Stimulated activated CD8-positive, alpha-beta memory T cell treated with anti-CD3 and anti-CD28 coated beads, Interleukin-4, amount 100 ng/mL, for 48 hours (primary cell): ENCODE measurements around the gene IDE.
"Not testable (repeated sequence)": the region's sequence is repeated elsewhere in the genome, so short reads cannot be mapped to it uniquely, and the experiment has no call there.

Experiments used
- DNase-seq: peaks from one replicate; pipeline ENCODE4 v3.0.0-alpha.2; 2020

Gene IDE

DNA sequence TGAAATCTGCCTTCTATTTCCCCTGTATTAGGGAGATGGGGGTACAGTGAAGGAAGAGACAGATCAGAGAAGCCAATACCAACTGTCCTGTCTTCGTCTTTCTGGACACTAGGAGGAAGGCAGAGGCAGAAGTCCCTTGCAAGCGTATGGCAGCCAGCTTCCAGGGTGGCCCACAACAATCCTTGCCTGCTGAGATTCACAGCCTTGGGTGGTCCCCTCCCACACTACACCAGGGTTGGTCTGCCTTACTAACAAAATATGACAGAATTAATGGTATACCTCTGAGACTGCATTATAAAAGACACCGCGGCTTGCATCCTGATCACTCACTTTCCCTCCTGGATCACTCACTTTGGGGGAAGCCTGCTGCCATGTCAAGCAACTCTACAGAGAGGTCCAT is 90.4 kb downstream of the IDE start:
- no peak for DNase-seq

DNA sequence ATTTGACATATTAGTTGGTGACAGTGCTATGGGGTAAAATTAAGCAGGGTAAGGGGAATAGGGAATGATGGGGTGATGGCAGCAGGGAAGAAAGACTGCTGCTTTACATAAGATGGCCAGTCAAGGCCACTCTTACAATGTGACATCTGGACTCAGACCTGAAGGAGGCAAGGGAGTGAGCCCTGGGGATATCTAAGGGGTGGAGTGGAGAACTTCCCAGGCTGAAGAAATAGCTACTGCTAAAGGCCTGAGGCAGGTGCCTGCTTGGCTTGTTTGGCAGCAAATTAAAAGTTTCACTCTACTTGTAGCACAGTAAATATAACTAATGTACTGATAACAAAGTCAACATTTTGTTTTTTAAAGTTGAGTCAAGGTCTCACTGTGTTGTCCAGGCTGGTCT is 93.5 kb downstream of the IDE start:
- DNase-seq: no peak

DNA sequence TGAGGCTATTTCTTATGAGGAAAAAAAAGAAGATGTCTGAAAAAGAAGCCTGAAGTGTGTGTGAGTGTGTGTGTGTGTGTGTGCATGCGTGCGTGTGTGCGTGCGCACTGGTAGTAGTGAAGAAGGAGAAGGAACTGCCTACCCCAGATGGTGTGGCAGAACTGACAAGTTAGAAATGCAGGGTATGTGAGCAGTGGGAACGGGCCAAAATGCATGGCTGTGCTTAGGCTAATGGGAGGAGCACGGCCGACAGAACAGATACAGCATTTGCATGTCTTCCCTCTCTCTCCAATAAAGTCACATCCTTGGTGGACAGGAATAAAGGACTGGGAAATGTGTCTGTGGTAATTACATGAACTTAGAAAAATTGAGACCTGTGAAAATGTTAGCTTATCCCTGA is 94.3 kb downstream of the IDE start:
- no peak for DNase-seq

DNA sequence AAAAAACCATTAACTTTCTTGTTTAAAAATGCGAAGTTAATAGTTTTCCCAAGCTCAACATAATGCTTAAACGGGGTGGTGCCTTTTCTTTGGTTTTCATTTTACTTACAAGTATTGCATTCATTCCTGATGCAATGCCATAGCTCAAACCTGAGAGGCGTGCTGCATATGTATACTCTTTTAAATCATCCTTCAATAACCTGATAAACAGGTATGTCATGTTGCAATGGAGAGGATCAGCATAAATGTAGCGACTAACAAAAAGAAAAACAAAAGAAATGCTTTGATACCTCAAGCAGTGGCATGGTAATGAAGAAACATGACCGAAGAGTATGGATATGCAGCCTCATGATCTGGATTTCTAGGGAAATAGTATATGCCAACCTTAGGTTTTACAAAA is 95.4 kb downstream of the IDE start:
- no peak for DNase-seq

DNA sequence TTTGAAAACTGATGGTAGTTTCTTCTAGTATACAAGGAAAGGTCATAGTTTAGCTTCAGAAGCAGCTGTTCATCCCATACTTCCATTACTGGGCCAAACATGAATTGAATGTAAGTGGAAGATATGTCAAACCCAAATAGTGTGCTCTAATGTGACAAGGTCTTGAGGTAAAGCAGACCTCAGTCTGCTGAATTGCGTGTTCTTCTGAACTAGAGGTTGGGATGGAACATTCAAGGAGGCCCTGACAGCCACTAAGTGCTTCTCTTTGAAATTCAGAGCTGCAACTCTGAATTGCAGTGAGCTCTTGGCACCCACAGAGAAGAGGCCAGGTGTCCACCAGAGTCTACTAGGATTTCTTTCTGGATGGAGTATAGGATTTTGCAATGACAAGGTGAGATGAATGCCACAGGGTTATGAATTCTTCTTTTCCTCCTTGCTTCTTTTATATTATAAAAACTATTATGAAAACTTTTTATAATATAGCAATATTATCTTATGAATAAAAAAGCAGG is 98.5 kb downstream of the IDE start:
- DNase-seq: no peak

DNA sequence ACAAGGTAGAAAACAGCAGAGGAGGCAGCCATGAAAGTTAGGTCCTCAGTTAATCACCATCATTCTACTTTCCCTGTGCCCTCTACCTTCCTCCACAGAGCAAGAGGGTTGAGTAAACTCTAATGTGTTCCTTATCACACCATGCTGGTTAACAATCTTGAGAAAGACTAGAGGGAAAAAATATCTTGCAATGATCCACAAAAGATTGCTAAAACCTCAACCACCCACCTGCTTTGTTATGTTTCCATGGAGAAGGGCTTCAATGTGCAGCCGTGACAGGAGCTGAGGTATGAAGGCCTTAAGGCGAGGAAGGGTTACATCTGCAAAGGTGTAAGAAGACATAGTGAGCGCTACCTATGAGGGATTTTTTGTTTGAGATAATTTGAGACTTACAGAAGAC is 103.9 kb downstream of the IDE start:
- DNase-seq: no peak

DNA sequence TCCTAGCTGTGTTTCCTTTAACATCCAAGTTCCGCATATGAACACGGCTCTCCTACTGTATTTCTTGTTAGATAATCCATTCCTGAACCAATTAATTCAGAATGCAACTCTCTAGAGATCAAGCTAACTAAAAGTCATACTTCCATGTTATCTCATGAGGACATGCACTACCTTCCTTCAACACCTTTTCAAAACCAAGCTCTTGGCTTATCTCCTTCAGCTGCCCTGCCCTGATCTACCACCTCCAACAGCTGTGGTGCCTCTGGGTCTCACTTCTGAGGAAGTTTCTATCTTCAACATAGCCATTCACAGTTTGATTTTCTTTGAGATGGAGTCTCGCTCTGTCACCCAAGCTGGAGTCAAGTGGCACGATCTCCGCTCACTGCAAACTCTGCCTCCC is 109.5 kb downstream of the IDE start:
- DNase-seq: no peak

DNA sequence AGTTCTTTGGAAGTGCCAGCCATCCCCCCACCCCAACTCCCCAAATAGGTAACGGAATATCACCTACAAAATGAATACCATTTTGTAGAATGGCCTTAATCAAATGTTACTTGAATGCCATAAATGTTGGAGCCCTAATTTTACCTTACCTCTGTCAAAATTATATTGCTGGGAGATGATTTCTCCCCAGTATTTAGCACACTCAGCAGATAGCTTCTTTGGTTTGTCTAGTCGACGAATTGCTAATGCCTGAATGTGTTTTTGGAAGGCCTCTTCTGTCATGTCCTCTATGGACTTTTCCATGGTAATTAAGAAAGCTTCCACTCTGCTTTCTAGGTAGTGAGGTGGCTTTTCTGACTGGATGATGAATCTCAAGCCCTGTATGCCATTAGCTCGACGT is 110.3 kb downstream of the IDE start:
- no peak for DNase-seq

DNA sequence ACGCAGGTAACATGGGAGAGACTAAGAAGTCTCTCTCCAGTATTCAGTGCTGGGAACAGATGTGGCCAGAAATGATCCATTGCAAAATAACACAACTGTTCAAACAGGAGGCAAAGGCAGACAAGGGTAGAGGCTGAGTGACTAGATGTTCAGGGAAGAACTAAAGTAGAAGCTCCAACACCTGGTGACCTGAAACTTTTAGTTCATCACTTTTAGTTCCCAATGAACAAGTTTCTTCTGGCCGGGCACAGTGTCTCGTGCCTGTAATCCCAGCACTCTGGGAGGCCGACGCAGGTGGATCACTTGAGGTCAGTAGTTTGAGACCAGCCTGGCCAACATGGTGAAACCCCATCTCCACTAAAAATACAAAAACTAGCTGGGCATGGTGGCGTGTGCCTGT is 118.9 kb downstream of the IDE start:
- DNase-seq: not testable (repeated sequence)

DNA sequence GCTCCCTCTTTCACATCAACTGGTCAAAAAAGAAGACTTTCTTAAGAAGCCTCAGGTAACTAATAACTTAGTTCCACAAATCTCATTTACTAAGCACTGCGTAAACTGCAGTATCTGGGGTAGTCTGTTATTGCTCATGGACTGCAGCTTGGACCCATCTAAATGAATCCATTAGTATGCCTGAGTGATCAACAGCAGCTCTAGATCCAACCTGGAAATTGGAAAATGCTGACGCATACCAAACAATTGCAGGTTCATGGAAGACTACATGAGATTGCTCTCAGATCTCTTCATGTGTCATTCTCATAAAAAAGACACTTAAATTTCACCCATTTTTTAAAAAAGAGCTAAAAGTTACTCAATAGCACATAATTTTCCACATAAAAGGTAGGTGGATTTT is 121.6 kb downstream of the IDE start:
- DNase-seq: no peak

DNA sequence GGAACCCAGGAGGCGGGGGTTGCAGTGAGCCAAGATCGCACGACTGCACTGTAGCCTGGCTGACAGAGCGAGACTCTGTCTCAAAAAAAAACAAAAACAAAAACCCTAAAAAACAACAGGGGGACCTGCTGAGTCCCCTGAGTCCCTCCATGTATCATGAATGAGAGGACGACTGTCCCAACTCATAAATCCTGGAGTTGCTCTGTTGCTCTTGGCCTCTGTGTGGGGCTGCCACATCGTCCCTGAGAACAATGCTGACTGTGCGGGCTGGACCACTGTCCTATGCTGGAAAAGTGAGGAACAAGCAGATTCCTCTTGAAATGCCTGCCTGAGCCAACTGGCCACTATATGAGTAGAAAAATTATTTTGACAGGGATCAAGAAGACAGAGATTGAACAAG is 122.5 kb downstream of the IDE start:
- DNase-seq: no peak

DNA sequence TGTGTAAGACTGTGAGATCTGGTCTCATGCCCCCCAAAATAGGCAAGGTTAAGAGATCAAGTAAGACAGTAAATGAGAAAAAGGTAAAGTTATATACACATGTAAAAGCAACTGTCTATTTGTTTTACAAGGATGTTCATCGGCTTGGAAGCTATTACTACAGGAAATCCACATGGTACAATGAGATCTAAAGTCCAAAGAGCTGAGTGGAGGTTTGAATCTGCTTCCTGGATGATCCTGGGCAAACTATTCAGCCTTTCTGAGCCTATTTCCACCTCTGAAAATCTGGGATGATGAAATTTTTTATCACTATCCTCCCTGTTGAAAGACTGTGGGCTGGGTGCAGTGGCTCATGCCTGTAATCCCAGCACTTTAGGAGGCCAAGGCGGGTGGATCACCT is 123.0 kb downstream of the IDE start:
- no peak for DNase-seq

DNA sequence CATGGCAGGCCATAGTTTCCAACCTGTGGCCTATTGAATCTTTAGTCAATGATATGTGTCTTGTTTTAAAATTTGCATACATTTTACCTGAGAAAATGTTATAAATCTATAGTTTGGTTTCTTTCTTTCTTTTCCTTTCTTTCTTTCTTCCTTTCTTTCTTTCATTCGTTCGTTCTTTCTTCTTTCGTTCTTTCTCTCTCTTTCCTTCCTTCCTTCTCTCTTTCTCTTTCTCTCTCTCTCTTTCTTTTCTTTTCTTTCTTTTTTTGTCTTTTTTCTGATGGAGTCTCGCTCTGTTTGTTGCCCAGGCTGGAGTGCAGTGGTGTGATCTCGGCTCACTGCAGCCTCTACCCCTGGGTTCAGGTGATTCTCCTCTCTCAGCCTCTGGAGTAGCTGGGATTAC is 133.3 kb downstream of the IDE start:
- DNase-seq: no peak

DNA sequence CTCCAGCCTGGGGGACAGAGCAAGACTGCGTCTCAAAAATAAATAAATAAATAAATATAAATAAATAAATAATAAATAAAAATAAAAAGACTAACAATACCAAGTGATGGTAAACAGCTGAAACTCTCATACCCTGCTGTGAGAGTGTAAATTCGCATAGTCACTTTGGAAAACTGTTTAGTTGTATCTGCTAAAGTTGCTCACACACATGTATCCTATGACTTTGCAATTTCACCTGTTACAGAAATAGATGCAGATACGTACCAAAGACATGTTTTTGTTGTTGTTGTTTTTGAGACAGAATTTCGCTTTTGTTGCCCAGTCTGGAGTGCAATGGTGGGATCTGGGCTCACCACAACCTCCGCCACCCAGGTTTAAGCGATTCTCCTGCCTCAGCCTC is 135.7 kb downstream of the IDE start:
- no peak for DNase-seq

DNA sequence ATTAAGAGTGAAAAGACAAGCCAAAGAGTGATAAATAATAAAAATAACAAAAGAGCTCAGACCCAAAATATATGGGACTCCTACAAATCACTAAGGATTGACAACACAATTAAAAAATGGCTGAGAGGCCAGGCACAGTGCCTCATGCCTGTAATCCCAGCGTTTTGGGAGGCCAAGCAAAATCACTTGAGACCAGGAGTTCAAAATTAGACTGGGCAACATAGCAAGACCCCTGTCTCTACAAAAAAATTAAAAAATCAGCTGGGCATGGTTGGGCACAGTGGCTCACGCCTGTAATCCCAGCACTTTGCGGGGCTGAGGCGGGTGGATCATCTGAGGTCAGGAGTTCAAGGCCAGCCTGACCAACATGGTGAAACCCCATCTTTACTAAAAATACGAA is 137.3 kb downstream of the IDE start:
- DNase-seq: no peak

DNA sequence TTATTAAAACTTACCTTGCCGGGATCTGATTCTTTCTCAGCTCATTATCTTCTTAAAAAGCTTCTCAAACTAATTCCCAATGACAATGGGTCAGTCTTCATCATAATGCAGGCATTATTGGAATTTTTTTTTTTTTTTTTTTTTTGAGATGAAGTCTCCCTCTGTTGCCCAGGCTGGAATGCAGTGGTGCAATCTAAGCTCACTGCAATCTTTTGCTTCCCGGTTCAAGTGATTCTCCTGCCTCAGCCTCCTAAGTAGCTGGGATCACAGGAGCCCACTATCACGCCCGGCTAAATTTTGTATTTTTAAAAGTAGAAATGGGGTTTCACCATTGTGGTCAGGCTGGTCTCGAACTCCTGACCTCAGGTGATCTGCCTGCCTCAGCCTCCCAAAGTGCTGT is 137.8 kb downstream of the IDE start:
- DNase-seq: not testable (repeated sequence)

DNA sequence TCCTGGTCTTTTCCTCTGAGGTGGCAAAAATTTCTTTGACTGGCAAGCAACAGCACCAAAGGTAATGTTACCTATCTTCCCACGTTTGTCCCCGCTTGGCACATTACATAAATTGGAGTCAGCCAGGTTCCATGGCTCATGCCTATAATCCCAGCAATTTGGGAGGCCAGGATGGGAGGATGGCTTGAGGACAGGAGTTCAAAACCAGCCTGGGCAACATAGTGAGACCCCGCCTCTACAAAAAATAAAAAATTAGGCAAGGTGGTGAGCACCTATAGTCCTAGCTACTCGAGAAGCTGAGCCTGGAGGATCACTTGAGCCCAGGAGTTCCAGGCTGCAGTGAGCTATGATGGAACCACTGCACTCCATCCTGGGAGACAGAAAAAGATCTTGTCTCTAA is 139.5 kb downstream of the IDE start:
- no peak for DNase-seq

DNA sequence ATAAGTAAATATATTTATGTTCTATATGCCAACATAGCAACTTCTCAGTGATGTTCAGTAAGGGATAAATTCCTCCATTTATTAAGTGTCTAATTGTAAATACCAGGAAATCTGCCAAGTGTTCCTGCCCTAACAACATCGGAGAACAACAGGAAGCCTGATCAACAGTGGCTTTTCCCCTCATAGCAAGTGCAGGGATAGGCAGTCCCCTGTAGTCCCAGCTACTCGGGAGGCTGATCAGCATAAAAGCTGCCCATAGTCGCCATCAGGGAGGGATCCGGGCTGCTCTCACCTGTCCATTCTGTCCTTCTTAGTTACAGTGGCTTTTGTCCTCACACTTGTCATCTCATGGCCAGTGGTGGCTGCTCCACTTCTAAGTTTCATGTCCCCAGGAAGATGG is 141.3 kb downstream of the IDE start:
- no peak for DNase-seq

DNA sequence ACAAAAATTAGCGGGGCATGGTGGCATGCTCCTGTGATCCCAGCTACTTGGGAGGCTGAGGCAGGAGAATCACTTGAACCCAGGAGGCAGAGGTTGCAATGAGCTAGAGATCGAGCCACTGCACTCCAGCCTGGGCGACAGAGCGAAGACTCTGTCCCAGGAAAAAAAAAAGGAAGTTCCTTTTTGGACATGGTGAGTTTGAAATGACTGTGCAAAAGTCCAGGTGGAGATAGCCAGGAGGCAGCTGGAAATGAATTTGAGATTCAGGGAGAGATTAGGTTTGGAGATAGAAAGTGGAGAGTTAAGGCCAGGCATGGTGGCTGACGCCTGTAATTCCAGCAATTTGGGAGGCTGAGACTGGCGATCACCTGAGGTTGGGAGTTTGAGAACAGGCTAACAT is 143.8 kb downstream of the IDE start:
- DNase-seq: no peak

DNA sequence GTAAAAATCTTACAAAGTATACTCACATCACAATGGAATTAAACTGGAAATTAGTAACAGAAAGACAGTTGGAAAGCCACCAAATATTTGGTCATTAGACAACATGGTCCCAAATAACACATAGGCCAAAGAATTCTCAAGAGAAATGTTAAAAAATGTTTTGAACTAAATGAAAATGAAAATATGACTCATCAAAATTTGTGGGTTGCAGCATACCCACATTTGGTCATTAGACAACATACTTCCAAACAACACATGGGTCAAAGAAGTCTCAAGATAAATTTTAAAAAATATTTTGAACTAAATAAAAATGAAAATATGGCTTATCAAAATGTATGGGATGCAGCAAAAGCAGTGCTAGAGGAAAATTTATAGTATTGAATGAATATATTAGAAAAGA is 152.3 kb downstream of the IDE start:
- no peak for DNase-seq

DNA sequence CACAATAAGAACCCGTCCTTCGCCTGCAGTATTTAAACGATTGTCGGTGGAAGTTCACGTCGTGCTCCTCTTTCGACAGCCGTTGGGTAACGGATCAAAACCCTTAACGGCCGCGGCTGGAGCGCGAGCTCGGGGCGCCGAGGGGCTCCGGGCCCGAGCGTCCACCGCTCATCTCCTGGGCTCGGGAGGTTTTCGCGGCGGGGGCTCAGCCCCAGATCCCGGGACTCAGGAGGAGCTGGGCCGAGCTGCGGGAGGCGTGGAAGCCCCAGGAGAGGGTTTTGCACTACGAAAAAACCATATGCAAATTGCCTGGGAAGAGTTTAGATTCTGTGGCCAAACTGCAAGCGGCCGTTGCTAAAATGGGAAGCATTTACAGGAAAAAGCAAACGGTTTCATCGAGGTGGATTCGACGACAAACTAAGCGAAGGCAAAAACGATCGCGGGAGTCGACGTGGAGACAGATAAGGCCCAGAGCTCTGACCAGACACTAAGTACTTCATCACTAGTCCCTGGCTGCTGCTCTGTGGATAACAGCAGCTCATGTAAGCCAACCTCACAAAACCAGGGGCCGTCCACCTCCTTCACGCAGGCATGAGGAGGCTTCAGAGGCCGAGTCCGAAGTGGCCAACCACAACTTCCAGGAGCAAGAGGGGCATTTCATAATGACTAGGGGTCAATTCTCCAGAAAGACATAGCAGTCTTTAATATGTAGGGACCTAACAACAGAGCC is 153.2 kb downstream of the IDE start:
- no peak for DNase-seq

DNA sequence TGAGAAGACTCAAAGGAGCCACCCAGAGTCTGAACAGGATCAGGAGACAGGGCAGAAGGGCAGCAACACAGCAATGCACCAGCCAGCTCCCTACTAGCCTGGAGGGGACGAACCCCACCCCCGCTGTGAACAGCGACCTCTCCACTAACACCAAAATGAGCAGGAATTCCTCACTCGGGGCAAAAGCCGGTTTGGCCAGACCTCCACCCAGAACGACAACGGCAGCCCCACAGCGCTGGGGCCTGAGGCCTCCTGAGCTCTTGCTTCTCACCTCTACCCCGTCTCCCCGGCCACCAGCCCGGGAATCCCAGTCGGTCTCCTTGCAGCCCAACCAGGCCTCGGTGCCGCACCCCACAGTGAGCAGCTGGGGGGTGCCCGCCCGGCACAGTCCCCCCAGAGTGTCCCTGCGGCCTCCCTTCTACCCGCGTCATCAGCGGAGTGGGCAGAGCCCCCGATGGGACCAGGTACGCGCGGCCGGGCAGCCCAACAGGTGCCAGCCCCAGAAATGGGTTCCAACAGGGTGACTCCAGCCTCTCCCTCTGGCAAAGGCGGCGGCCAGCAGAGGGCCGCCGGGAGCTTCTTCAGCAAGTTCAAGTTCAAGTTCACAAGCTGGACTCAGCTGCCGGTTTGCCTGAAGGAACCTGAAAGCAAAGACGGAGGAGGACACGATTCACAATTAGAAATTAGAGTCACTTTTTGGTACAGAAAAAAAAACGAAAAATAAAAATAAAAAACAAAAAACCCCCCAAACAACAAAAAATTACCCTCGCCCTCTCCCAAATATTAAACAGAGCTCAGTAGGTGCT is 153.9 kb downstream of the IDE start:
- DNase-seq: no peak

DNA sequence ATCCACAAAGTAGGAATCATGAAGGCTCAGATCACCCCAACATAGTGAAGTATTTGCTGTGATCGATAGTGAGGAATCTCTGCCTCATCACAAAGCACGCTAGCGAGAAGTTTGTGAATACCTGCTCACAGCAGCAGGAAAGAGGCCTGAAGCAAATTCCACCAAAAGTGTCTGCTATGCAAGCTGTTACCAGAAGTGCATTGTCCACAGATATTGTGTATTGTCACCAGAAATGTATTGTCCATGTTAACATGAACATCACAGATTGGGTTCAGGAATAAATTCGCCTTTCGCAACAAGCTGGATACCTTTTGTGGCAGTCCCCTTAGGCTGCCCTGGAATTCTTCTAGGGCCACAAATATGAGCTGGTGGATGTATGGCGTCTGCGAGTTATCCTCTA is 155.0 kb downstream of the IDE start:
- DNase-seq: no peak

DNA sequence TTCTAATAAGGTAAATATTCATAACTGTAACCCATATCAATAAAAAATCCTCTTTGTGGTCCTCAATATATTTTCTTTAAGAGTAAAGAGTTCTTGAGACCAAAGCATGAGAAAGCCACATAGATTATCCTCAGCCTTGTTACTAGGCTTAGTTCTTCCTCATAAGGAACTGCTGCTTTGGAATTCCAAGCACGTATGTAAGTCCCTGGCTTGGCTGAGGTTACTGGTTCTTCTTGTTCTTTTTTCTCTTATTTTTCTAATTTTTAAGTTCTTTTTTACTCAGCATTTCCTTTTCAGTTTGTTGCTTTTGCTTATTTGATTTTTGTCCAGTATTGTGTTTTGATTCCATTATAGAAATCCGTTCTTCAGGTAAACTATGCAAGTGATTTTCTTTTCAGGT is 155.7 kb downstream of the IDE start:
- no peak for DNase-seq

DNA sequence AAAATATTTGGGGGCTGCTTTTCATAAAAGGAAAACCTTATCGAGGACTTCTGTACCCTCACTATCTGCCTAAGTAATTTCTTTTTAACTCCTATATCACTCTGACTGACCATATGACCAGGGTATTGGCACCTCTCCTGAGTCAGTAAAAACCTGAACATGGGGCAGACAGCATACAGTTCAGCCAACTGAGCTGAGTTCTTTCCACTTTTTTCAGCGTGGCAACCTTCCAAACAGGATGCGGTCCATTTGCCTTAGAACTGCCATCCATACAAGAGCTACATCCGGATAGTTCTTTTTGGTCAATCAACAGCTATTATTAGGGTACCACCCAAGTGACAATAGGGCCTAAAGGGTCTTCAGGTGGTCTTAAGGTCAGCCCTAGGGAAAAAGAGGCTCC is 160.4 kb downstream of the IDE start:
- no peak for DNase-seq
